HG03342 (cell line): ENCODE results near the gene IFNGR2.
"Not testable (repeated sequence)": the region's sequence is repeated elsewhere in the genome, so short reads cannot be mapped to it uniquely, and the experiment has no call there.

ENCODE experiments used
- ATAC-seq: cut with Tn5 transposase; IDR thresholded peaks from one replicate; pipeline ENCODE4 v1.9.1; 2021; ENCODE audit warnings: mild to moderate bottlenecking, moderate library complexity; ENCODE audit not compliant: unreplicated experiment

IFNGR2 gene

DNA sequence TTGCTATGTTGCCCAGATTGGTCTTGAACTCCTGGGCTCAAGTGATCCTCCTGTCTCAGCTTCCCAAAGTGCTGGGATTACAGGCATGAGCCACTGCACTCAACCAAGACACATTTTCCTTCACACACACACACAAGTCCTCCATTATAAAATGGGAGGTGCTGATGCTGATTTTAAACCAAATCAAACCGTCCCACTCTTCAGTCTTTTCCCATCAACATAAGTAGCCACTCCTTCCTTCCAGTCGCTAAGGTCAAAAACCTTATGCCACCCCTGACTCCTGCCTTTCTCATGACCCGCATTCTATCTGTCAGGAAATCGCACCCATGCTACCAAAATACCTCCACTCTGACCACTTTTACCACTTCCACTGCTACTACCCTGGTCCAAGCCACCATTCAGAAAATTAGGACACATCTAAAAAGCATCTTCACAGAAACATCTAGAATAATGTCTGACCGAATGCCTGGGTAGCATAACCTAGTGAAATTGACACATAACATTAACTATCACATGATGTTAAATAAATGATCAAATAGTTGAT lies 28.0 kb upstream of the IFNGR2 start:
- ATAC-seq, result no peak

DNA sequence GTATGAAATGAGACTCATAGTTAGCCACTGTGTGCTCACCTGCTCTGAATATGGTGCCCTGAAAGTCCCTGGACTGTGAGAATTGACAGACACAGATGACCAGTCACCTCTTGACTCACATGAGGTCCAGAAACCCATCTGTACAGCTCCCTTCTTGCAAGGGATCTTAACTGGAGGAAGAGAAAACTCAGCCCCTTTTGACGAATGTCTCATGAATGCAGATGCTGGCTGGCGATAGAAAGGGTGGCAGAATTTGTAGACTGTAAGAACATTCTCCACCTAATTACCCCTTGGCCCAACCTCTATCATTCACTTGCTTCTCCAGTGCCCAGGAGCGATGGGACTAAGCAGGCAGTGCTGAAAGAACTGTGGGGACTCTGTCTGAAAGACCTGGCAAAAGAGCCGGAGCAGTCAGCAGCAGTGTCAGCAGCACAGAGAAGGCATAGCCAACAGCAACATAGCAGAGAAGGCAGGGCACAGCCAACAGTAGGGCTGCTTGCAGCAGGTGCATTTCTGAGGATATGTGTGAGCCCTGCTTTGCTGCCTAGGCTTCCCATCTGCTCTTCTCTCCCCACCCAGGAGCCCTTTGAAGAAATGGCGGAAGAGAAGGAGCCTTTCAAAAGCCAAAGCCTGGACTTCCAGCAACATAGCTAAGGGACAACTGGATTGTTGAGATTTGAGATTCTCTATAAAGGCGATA lies 25.8 kb upstream of the IFNGR2 start:
- no peak for ATAC-seq

DNA sequence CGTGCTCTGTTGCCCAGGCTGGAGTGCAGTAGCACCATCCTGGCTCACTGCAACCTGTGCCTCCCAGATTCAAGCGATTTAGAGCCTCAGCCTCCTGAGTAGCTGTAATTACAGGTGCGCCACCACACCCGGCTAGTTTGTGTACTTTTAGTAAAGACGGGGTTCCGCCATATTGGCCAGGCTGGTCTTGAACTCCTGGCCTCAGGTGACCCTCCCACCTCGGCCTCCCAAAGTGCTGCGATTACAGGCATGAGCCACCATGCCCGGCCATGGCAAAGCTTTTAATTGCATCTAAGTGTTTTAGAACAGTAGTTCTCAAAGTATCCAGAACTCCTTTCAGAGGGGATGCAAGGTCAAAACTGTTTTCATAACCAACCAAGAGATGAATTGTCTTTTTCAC lies 25.1 kb upstream of the IFNGR2 start:
- ATAC-seq, result no peak

DNA sequence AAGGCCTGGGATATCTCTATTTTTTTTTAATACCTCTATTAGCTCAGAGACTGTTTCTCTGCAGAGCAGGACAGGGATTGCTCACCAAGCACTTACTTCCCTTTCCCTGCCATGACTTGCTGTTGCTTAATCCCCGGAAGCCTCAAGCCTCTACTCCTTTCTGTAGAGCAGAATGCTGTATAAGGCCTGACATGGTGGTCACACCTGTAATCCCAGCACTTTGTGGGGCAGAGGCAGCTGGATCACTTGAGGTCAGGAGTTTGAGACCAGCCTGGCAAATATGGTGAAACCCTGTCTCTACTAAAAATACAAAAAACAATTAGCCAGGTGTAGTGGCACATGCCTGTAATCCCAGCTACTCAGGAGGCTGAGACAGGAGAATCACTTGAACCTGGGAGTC lies 23.3 kb upstream of the IFNGR2 start:
- ATAC-seq, result not testable (repeated sequence)

DNA sequence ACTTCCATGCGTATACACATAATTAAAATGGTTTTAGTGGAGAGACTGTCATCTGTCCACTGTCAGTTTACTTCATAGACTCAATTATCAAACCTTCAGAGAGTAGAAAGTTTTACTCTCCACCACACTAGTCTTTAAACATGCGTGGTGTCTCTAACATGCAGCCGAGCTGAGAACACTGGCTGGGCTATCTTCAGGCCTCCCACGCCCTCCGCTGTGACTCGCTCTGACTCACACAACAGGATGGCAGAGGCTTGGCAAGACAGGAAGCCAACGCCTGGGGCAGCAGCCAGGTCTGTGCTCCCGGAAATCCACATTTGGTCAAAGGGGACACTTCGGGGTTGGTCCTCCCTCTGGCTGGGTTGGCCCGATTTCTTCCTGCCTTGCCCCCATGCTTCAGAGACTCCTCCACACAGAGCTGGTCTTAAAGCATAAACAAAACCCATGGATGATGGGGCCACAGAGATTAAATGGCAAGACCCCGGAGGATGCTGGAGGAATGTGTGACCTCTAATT lies 22.7 kb upstream of the IFNGR2 start:
- ATAC-seq, result peak; percentile 31

DNA sequence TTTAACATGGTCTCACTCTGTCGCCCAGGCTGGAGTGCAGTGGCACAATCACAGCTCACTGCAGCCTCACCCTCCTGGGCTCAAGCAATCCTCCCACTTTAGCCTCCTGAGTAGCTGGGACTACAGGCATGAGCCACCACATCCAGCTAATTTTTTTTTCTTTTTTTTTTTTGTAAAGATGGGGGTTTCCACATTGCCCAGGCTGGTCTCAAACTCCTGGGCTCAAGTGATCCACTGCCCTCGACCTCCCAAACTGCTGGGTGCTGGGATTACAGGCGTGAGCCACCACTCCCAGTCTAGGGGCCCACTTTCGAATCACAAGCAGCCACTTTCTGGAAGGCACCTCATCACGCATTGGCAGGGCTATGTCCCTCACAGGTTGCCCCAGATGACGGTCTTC lies 21.8 kb upstream of the IFNGR2 start:
- not testable (repeated sequence) for ATAC-seq

DNA sequence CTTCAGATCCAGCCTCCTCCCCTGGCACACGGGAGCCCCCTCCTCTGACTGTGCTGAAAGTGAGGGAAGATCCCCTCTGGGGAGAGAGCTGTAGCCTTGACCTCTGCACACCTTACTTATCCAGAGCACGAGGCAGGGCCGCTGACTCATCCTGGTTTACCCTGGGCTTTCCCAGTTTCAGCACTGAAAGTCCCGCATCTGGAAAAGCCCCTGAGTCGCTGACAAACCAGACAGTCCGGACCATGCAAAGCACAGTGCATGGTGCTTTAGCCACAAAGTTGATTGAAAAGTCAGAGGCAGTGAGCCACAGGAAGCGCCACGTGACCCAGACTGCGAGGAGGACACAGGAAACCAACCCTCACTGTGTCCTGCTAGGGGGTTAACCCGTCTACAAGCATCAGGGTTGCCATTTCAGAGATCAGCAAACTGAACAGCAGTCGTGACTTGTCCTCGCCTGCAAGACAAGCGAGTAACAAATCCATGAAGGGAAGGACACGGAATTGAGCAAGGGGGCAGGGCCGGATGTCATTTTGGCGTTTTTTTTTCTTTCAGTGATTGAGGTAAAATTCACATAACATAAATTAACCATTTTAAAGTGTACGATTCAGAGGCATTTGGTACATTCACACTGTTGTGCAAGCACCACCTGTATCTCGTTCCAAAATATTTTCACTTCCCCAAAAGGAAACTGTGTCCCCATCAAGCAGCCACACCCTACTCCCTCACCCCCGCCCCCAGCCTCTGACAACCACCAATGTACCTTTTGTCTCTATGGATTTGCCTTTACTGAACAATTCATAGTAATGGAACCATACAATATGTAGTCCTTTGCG lies 19.9 kb upstream of the IFNGR2 start:
- peak; percentile 74 for ATAC-seq

DNA sequence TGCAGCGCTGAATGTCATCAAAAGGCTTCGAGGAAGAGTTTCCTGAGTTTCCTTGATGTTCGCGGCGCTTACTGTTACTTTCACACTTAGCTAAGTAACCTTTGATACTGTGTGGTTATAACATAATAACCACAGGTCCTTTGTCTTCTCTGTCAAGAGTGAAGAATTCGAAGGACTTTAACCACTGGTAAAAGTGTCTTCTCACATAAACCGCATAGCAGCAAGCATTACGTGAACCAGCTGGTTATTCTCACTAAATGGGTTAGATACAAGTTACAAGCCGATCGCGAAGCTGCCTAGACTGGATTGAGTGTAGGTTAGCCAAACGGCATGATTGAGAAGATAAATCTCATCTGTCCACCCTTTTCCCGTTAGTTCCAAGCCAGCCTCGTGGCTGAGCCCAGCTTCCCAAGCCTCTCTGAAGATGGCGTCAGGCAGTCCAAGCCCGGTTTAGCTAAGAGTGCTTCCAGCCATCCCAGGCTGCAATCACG lies 18.3 kb upstream of the IFNGR2 start:
- ATAC-seq, result no peak

DNA sequence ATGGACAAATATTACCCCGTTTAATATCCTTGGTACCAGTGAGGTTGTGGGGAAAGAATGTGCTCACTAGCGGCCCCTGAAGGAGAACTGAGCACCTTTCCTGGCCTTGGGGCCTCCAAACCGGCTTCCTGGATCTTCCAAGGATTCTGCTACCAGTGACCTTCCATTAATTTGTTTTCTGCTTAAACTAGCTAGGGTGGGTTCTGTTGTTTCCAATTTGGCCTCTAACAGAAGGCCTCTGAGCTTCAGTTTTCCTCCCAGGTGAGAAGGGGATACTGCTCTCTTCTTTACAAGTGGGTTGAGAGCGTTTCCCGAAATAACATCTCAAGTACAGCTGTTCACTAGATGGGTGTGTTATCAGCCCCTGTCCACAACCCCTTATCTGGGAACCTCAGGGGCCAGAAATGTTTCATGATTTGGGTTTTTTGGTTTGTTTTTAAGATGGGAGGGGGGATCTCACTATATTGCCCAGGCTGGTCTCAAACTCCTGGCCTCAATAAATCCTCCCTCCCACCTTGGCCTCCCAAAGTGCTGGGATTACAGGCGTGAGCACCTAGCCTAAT lies 16.9 kb upstream of the IFNGR2 start:
- no peak for ATAC-seq

DNA sequence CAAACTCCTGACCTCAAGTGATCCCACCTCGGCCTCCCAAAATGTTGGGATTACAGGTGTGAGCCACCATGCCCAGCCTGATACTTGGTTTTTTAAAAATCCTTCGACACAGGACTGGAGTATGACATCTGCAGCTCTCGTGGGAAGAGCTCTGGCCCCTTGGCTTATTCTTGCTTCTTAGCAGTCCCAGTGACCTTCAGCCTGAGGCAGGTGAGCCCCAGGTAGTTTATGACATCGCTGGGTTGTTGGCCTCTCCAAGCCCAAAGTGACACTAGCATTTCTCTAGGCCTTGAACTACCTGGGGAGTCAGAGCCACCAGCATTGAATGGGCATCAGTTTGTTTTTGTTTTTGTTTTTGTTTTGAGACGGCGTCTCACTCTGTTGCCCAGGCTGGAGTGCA lies 15.9 kb upstream of the IFNGR2 start:
- ATAC-seq, result no peak

DNA sequence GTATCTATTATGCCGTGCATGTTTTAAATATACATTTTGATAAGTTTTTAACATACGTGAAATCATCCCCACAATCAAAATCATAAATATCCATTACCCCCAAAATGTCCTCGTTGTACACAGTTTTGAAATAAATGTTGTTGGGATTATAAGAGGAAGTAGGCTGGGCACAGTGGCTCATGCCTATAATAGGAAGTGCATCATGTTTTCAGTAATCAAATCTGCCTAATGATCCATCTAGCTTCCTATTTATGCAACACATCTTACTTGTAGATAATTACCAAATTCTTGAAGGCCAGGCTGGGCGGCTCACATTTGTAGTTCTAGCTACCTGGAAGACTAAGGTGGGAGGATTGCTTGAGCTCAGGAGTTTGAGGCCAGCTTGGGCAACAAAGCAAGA lies 15.0 kb upstream of the IFNGR2 start:
- ATAC-seq, result no peak

DNA sequence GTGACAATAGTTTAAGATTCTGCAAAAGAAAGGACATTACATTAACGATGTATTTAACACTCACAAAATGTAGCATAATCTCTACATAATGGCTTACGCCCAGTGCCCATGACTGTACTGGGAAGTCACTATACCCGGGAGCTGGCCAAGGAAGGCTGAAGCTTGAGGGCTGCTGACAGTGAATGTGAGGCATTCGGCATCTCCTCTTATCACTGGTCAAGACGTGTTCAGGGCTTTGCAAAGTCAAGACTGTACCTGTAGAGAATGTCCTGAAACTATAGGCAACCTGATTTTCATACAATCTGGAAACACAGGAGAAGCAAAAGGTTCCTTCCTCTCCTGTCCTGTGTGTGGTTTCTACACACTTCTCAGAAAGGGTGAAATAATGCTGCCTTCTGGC lies 12.7 kb upstream of the IFNGR2 start:
- no peak for ATAC-seq

DNA sequence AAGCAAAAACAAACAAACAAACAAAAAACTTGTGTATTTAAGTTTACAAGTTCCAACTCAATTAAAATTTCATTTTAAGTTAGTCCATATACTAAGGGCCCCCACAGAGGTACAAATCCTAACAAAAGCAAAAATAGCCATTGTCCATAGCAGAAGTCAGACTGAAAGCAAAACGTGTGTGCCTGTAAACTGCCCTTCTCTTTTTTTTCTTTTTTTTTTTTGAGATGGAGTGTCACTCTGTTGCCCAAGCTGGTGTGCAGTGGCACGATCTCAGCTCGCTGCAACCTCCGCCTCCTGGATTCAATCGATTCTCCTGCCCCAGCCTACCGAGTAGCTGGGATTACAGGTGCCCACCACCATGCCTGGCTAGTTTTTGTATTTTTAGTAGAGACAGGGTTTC lies 11.6 kb upstream of the IFNGR2 start:
- no peak for ATAC-seq

DNA sequence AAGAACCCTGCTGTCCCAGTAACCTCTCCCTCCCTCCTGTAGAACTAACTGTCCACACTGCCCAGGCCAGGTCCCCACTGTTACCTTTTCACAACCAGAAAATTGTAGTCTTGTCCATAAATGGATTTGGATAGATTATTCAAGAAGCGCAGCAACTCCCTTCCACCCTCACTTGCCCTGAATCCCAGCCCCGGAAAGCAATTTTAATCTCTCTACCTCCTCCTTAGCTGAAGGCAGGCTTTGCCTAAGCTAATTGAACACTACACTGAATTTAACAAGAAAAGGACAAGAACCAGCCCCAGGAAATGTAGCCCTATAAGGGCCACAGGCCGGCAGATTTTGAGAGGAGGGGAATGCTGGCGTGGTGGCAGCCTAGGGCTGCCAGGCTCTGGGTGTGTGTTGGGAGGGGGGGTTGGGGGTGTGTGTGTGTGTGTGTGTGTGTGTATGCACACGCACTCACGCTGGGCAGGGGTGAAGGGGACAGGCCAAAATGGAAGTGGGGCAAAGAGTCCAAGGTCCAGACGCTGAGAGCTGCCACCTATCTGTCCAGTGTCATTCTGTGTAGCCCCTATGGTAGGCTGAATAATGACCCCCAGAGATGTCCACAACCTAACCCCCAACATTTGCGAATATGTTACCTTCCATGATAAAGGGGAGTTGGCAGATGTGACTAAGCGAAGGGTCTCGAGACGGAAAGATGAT lies 10.8 kb upstream of the IFNGR2 start:
- no peak for ATAC-seq

DNA sequence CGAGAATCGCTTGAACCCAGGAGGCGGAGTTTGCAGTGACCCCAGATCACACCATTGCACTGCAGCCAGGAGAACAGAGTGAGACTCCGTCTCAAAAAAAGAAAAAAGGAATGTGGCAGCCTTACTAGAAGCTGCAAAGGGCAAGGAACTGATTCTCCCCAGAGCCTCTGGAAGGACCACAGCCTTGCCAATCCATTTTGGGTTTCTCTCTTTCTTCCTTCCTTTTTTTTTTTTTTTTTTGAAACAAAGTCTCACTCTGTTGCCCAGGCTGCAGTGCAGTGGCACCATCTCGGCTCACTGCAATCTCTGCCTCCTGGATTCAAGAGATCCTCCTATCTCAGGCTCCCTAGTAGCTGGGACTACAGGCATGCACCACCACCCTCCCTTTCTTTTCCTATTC lies 9.9 kb upstream of the IFNGR2 start:
- ATAC-seq, result no peak

DNA sequence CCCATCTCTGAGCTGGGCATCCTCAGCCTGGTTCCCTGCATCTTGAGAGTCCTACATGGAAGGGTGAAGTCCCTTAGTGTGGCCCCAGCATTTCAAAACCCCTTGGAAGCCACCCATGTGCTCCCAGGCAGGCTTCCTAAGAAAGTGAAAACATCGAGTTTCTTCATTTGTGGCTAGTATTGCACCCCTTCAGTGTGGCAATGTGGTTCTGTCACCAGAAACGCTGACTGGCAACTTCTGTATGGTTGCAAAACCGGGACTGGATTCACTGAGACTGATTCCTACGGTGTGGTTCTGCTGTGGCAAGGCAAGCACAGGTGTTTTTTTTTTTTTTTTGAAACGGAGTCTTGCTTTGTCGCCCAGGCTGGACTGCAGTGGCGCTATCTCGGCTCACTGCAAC lies 9.0 kb upstream of the IFNGR2 start:
- no peak for ATAC-seq

DNA sequence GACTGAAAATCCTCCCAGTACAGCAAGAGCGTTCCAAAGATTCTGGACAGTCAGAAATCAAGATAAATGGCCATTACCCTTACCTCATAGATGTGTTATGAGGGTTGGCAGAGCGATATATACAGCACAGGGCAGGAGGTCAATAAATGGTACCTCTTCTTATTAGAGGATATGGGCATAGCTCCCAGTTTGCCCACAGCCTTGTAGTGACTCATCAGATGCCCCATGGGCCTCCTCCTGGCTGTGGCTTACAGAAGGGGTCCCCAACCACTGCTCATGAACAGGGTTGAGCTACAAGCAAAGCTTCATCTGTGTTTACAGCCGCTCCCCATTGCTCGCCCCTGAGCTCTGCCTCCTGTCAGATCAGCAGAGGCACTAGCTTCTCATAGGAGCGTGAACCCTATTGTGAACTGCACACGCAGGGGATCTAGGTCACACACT lies 7.3 kb upstream of the IFNGR2 start:
- no peak for ATAC-seq

DNA sequence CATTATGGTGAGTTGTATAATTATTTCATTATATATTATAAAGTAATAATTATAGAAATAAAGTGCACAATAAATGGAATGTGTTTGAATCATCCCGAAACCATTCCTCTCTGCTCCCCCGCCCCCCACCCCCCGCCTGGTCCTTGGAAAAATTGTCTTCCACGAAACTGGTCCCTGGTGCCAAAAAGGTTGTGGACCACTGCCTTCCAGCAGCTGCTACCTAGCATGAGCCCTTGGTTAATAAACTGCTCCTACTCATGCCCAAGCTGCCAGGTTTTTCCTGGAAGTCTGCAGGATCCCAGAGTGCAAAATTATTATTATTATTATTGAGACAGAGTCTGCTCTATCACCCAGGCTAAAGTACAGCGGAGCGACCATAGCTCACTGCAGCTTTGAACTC lies 6.8 kb upstream of the IFNGR2 start:
- ATAC-seq, result no peak

DNA sequence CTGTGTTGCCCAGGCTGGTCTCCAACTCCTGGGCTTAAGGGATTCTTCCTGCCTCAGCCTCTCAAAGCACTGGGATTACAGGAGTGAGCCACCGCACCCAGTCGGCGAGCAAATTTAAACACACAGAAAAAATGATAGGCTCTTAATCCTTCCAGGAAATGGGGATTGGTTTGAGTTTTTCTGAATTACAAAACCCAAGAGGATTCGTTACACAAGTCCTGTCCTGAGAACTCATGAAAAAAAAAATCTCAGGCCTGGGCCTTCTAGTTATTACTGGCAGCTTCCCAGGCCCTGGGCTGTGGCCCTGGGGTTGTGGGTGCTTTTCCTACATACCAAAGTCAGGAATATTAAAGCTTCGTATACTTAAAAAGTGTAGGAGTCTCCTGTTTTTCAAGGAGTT lies 6.3 kb upstream of the IFNGR2 start:
- ATAC-seq, result no peak

DNA sequence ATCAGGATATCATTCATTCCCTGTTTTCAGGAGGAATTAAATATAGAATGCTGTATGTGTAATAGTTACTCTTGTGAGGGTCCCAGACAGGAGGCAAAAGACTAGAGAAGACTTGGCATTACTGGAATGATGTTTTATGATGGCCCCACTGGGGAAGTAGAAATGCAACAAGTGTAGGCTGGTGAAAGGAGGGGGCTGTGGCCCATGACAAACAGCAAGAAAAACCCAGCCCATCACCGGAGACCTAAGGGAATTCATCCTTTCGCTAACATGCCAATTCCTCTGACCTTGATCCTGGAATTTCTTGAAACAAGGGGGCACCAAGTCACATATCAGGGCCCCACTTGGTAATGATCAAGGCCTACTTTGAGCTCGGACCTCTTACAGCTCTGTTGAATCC lies 5.5 kb upstream of the IFNGR2 start:
- no peak for ATAC-seq

DNA sequence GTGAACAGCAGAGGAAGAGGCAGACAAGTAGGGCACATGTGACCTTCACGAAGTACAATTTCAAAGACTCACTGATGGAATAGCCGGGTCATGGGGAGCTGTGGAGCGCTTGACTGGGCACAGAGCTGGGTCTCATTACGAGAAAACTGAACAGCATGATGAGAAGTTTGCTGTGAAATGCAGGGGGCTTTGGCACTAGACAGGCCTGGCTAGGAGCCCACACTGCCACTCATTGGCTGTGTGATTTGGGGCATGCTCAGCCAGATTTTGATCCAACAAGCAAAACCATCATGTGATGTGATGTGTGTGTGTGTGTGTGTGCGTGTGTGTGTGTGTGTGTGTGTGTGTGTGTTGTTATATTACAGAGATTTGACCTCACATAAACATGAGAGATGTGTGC lies 4.9 kb upstream of the IFNGR2 start:
- ATAC-seq, result no peak
